GM19193 (cell line): ENCODE measurements around the gene C1orf122.

ENCODE experiments used
- POLR2A ChIP-seq: IDR thresholded peaks from 4 replicates; pipeline ENCODE4 v1.6.1; 2011; ENCODE audit not compliant: insufficient read depth, insufficient read length; ENCODE audit errors: extremely low read depth

C1orf122 gene

DNA sequence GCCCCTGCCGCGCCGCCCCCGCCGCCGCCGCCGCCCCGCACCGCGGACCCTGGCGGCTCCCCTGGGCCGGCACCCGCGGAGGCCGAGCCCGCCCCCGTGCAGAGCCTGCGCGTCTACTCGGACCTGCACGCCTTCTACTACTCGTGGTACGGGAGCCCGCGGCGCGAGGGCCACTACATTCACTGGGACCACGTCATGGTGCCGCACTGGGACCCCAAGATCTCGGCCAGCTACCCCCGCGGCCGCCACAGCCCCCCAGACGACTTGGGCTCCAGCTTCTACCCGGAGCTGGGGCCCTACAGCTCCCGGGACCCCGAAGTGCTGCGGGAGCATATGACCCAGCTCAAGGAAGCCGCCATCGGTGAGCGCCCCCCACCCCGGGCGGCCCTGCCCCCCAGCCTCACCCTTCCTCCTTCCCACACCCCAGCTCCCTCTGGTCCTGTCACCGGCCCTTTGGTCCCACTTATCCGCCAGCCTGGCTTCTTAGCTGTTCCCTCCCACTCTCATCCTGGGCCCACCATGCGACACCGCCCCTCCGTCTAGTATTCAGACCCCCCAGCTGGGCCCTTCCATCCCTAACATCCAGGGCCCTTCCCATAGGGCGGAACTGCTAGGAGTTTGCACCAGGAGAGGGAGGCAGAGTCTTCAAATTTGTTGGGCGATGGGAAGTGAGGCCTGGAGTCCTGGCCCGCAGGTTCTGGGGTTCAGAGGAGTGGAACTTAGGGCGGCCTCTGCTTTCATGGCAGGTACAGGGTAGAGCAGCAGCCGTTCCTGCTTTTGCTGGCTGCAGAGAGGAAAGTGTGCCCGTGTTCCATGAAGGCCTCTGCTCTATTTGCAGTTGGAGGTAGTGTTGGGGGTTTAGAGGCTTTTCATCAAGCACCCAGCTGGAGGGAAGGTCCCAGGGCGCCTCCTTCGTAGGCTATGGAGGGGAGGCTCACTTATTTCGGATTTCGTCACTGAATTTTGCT lies 12.9 kb upstream of the C1orf122 start:
- TF ChIP-seq POLR2A: no peak

DNA sequence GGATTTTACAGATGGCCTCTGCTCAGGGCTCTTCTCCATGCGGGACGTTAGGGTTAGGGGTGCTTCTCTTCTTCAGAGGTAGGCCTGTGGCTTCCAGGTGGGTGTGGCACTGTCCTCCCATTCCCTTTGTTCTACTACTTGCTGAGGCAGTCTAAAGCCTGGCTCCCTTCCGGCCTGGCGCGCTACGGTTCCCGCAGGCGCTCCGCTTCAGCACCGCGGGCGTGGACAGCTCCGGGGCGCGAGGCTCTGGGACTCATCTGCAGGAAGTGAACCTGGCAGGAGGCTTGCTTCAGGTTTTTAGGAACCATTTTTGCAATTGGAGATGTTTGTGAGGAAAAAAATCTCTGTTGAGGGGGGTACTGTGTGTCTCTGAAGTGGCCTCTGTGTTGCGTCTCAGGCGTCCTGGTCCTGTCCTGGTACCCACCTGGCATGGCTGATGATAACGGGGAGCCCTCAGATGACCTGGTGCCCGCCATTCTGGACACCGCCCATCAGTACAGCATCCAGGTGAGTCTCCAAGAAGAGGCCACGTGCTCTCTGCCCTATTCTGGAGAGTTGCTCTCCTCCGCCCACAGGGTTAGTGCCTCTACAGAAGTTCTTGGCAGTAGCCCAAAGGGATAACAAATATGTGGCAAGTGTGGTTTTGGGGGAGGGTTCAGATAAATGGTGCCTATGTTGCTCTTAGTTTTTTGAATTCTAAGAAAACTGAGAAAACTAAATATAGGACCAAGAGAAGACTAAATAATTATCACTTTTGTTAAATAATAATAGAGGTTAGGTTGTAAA lies 12.1 kb upstream of the C1orf122 start:
- no peak for TF ChIP-seq POLR2A

DNA sequence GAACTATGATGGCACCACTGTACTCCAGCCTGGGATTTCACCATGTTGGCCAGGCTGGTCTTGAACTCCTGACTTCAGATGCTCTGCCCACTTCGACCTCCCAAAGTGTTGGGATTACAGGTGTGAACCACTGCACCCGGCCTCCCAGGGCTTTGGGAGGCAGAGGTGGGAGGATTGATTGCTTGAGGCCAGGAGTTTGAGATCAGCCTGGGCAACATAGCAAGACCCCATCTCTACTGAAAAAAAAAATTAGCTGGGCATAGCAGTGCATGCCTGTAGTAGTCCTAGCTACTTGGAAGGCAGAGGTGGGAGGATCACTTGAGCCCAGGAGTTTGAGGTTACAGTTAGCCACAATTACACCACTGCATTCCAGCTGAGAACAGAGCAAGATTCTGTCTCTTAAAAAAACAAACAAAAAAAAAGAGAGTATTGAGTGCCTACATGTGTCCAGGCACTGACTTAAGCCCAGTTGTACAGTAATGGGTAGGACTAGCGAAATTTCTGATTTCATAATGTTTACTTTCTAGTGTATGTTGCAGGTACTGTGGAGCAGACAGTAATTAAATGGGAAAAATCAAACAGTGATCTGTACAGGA lies 9.7 kb upstream of the C1orf122 start:
- TF ChIP-seq POLR2A: no peak

DNA sequence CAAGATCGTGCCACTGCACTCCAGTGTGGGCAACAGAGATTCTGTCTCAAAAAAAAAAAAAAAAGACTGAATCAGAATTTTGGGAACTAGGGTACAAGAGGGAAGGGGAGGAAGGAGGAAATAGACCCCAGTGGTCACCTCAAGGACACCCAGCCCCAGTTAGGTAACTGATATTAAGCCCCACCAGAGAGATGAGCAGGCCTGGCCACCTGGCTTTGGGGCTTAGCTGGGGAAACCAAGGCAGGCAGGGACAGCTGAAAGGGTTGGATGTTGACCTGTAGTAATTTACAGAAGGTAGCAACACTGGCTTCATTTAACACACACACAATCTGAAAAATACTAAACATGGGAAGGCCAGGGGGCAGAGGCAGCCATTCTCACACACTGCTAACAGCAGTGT lies 5.2 kb upstream of the C1orf122 start:
- TF ChIP-seq POLR2A: no peak

DNA sequence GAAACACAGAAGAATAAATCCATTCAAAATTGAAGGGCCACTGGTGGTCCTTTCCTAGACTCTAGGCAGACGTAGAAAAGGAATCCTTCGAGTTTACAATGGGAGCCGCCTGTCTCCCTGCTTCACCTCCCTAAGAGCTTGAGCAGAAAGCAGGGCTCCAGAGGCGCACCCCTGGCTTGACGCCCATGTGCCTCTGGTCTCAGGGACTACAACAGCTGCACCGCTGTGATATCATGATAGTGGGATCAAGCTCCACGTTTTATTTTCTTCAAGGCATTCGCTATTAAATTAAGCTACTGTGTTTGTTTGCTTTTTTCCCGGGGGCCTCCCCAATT lies 403 bp upstream of the C1orf122 start:
- no peak for TF ChIP-seq POLR2A

DNA sequence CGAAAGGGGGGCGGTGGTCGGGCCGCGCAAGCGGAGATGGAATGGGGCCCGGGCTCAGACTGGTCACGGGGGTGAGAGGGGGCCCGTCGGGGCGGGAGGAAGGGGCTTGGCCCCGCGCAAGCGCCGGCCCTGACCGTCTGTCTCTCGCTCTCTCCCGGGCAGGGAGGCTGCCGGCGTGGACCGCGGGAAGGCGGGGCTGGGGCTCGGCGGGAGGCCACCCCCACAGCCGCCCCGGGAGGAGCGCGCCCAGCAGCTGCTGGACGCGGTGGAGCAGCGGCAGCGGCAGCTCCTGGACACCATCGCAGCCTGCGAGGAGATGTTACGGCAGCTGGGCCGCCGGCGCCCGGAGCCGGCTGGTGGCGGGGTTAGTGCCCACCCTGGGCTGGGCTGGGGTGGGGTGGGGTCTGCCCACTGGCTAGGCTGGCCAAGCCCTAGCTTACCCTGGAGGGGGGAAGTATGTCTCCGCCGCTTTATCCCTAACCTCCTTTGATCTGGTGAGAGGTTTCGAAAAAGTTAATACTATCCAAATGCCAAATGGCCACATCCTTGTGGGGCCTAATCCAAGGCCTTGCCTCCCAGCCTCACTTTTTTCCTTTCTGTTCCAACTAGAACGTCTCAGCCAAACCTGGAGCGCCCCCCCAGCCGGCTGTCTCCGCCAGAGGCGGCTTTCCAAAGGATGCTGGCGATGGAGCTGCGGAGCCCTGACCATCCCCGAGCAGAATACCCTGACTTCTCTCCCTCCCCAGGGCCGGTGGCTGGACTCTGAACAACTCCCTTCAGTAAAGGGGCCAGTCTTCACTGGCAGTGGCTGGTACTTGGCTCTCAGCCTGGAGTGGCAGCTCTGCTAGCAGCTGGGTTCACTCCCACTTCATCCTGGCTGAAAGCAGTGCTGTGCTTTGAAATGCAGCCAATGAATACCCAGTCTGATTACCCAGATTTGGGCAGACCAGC lies 1.1 kb downstream of the C1orf122 start:
- no peak for TF ChIP-seq POLR2A

DNA sequence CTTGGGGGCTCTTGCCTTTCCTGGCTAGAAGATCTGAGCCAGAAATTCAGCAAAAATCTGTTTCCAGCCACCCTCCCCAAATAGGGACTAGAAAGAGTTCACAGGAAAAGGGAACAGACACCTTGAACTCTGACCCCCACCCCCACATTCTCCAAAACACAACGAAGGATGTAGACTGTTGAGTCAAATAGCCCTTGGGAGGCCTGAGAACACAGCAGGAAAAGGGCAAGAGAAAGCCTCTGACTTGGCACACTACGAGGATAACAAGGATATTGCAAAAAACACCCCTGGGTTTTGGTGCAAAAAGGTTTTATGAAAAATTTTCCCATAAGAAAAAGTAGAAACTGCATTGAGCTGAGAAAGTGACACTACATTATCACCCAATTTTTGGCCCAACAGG lies 2.4 kb downstream of the C1orf122 start:
- TF ChIP-seq POLR2A: no peak

DNA sequence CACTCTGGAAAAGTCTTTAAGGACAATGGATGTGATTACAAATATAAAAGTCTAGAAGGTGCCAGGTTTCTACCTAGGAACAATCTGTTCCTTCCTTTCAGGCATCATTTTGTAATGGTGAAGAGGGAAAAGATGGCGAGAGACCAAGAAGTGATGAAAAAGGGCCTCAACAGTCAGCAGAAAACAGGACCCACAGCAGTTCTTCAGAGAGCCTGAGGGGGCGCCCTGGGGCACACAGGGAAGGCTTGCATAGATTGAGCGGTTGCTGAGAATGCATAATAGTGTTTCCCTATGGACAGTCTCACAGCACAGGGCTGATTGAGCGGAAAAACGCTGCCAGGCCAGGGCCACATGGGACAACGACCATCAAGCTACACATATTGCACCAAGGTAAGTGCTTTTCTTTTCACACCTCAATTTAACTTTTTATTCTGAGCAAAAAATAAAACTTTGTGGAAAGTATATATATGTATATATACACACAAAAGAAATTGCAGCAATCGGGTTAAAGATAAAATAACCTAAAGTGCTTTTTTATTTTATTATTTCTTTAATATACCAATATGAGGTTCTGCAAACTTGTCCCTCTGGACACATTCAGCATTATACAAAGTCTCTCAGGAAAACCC lies 3.6 kb downstream of the C1orf122 start:
- no peak for TF ChIP-seq POLR2A

DNA sequence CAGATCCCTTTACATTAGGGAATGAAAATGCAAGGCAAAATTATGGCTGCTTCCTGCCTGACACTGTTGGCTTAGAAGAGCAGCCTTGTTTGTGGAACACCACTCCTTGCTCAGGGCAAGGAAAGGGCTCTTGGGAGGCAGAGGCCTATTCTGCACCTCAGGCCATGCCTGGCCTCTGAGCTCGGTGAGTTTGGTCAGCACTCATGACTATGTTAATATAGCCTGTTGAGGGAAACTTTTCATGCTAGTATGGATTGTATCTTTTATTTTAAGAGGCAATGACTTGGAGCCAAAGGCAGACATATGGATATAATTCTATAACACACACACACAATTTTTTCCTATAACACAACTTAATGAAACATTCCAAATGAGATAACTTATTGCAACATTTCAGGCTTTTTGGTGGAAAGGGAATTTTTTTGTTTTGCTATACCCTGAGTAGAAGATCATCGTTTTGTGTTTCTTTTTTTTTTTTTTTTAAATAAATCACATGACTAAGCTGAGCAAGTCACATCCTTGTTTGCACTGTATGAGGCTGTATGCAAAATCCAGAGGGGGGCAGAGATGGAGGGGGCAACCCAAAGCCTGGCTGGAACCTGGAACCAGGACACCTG lies 6.0 kb downstream of the C1orf122 start:
- TF ChIP-seq POLR2A: no peak

DNA sequence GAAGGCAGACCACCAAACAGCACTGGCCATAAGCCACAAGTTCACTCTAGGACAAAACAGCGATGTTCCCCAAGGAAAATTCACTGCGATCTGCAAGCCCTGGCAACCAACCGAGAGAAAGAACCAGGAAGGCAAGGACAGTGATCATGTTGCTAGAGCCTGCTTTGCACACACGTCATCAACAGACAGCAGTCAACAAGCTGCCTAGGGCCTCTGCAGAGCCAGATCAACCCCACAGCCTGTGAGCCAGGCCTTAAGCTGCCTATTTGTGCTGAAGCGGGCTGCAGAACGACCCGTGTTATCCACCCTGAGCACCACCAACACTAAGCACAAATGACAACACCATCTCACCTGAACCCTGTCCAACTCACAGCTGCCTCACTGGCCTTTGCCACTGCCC lies 6.7 kb downstream of the C1orf122 start:
- TF ChIP-seq POLR2A: no peak

DNA sequence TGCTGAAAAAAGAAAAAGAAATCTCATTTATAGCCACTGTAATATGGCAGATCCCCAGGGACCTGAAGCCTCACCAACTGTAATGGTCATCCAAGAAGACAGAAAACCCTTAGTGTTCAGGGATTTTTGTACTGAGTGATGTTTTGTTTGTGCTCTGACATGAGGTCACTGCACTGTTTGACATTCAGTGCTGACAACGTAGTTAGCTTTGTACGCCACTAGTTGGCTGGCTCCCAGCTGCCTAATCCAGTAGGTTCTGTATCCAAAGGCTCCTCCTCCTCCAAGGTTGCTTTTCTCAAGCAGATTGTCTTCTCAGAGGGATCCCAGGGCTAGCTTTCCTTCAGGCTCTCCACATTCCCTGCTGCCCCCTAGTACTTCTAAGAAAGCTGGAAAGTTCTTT lies 9.9 kb downstream of the C1orf122 start:
- no peak for TF ChIP-seq POLR2A

DNA sequence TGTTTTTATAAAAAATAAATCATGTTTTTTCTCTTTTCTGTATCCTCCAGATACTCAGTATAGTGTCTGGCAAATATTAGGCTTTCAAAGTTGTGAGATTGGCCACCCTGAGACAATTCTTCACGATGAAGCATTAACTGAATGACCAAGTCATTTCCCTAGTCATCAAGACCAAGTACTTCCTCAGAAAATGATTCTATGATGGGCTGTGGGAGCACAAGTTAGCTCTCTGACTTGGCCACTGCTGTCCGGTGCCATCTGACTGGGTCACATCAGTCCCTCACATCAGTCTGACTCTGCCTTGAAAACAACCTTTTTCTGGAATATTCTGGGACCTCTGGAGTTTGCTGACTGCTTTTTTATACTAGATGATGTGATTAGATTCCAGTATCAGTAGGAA lies 13.9 kb downstream of the C1orf122 start:
- no peak for TF ChIP-seq POLR2A
